ENCODE data around the gene INPP4A.

The INPP4A gene

DNA sequence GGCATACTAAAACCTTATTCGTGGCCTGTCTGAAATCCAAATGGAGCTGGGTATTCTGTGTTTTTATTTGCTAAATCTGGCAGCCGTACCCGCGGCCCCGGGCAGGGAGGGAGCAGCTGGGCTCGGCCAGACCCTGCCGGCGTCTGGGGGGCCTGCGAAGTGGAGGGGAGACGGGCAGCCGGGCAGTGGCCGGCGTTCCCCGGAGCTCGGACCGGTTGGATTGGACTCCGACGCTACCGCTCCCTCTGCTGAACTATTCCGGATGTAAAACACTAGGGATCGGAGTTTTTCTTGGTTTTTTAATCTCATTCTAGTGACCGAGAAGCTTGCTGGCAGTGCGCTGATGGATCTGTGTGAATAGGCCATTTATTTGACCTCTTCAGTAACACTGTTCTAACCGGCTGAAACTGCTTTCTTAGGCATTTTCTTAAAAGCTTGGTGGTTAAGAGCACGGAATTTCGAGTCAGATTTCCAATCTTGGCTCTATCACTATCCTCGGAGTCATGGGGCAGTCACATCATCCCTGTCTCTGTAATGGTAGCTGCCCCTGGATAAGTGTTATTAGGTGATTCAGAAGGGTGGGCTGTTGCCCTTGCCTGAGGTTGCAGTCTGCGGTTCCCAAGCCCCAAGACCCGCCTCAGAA is 164.4 kb downstream of the INPP4A start:
- ATAC-seq (ENCODE audit: low read depth) (no peak), DNase-seq (ENCODE audit: low spot score in 2 of 2) (peak in 1 of 2 donors; percentile 16)
- no peaks in the 10 kb centered on the region for H3K9me3 Mint-ChIP-seq
- H3K27me3 Mint-ChIP-seq: no peaks in the 10 kb centered on the region
- peaks cover 10% of the 10 kb centered on the region for H3K36me3 Mint-ChIP-seq
- peak overlapping the region; percentile 97 for H3K27ac Mint-ChIP-seq
- H3K4me3 Mint-ChIP-seq: peak overlapping the region; percentile 97
- peaks cover 44% of the 10 kb centered on the region for H3K4me1 Mint-ChIP-seq

DNA sequence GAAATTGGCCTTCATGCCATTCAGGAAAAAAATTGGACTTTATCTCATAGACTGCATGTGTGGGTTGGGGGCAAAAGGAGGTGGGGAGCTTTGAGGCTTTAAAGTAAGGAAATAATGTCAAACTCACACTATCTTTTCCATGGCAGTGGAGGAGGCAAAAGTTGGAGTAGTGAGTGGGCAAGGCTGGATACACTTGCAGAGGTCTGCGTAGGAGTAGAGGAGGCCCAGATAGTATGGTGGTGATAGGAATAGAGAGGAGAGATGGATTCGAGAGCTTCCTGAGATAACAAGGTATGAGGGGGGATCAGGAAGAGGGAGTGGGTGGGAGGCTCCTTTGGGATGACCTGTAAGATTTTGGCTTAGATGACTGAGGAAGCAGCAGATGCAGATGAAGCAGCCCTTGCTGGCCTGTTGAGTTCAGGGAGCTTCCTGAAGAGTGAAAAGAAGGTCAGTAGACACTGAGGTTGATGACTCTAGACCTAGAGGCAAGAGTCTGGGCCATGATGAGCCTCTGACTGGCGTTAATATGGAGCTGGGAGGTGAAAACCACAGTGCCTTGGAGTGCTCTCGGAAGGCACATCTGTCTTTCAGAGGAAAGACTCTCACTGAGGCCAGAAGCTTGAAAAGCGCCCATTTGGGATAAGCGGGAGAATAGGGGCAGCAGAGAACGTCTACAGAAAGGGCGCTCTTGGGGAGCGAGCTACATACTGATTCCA is 169.5 kb downstream of the INPP4A start:
- ATAC-seq (ENCODE audit: low read depth) (no peak), DNase-seq (ENCODE audit: low spot score in 2 of 2) (no peak)
- Mint-ChIP-seq H3K27ac (peak overlapping the region; percentile 4), H3K4me1 (peaks cover 14% of the 10 kb centered on the region), H3K27me3 (no peaks in the 10 kb centered on the region), H3K9me3 (no peaks in the 10 kb centered on the region), H3K36me3 (peaks cover 25% of the 10 kb centered on the region), H3K4me3 (no peak overlapping the region)

DNA sequence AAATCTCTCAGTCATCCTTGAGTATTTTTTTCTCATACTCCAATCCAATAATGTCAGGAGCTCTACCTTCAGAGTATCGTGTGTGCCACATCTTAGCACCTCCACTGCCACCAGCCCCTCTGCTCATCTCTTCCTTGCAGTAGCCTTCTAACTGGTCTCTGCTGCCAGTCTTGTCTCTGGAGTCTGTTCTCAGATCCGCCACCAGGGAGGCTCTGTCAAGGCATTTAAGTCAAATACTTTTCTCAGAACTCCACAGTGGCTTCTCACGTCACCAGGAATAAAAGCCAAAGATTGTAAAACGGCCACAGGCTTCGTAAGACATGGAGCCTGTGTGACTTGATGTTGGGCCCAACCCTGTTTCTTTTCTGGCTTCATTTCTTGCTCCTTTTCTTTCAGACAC is 170.8 kb downstream of the INPP4A start:
- no peak for DNase-seq (ENCODE audit: low spot score in 2 of 2)
- ATAC-seq (ENCODE audit: low read depth): no peak
- H3K27me3 Mint-ChIP-seq: no peaks in the 10 kb centered on the region
- no peaks in the 10 kb centered on the region for H3K9me3 Mint-ChIP-seq
- peaks cover 8% of the 10 kb centered on the region for H3K4me1 Mint-ChIP-seq
- peaks cover 28% of the 10 kb centered on the region for H3K36me3 Mint-ChIP-seq
- H3K27ac Mint-ChIP-seq: peak overlapping the region; percentile 3
- no peak overlapping the region for H3K4me3 Mint-ChIP-seq

DNA sequence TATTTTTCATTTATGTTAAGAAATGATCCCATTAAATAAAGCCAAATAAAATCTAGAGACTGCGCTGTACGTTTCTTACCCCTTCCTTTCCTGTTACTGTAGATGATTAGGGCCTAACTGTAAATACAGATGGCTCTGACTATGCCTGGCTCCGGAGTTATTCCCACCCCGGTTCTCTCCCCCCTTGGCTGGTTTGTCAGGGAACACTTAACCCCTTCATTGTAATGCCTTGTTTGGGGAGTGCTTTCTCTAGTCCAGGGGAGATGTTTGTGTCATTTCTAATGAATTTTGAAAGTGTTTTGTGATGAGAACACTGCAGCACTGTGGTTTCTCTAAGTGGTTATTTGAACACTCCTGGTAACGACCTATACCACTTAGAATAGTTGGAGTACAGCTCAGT is 172.5 kb downstream of the INPP4A start:
- ATAC-seq (ENCODE audit: low read depth): no peak
- Mint-ChIP-seq H3K27ac (no peak overlapping the region), H3K4me1 (peaks cover 6% of the 10 kb centered on the region), H3K4me3 (no peak overlapping the region), H3K27me3 (no peaks in the 10 kb centered on the region), H3K9me3 (no peaks in the 10 kb centered on the region), H3K36me3 (peaks cover 28% of the 10 kb centered on the region)
- no peak for DNase-seq (ENCODE audit: low spot score in 2 of 2)

DNA sequence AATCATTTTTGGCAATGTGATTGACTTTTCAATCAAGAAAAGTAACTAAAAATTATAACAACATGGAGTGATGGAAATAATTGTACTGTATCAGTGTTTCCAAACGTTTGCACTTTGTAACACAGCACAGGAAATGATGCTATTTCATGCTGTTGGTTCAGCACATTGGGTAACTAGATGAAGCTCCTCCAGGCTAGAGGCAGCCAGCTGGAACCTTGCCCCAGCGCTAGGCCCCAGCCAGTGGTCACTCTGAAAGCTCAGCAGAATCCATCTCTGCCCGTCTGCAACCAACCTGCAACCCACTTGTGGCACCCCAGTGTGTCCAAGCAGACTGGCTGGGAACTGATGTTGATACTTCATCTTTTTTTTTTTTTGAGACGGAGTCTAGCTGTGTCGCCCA is 179.0 kb downstream of the INPP4A start:
- Mint-ChIP-seq H3K27me3 (no peaks in the 10 kb centered on the region), H3K36me3 (peaks cover 11% of the 10 kb centered on the region), H3K27ac (no peak overlapping the region), H3K9me3 (no peaks in the 10 kb centered on the region), H3K4me1 (no peaks in the 10 kb centered on the region), H3K4me3 (no peak overlapping the region)
- no peak for ATAC-seq (ENCODE audit: low read depth)
- no peak for DNase-seq (ENCODE audit: low spot score in 2 of 2)

DNA sequence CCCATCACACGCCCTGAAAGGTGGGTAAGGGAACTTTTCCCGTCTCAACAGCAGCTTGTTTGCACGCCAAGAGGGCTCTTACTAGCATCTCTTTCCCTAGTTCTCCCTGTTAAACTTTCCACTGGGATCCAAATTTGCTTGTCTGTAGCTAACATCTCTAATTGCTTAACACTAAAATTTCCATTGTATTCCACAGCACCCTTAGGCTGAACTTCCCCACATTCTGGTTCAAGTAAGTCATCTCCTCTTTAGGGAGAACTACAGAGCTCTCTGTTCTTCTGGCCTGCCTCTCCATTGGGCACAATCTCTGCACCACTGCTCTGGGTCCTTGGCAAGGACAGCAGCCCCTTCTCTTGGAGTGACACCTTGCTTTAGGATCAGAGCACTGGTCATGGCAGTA is 187.7 kb downstream of the INPP4A start:
- Mint-ChIP-seq H3K27ac (no peak overlapping the region), H3K4me1 (no peaks in the 10 kb centered on the region)
- no peak for DNase-seq (ENCODE audit: low spot score in 2 of 2)

DNA sequence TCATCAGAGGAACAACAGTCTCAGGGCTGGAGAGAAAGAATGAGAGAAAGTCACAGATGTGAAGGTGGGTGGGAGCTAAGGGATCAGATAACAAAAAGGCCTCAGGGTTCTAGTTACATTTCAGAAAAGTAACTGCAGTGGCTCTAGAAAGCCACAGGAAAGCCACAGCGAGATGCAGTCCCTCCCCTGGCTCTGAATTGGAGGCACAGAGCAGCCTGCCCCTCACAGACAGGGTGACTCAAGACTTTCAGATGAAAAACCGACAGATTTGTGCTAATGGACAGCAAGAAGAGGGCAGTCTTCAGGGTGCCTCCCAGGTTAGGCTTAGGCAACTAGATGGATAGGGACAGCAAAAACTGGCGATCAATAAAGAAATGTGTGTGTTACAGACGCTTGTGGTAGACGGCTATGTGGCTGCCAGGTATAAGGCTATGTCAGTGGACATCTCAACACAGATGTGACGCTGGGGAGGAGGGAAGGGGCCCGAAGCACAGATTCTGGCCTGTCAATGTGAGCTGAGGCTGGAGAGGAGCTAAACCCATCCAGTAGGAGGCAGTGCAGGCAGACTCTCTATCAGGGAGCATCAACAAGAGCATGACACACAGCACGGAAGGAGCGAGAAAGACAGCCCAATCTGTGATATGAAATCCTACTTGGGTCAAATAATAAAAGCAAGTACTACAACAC is 189.9 kb downstream of the INPP4A start:
- peaks cover 3% of the 10 kb centered on the region for H3K4me1 Mint-ChIP-seq
- peak overlapping the region; percentile 37 for H3K27ac Mint-ChIP-seq
- H3K27me3 Mint-ChIP-seq: no peaks in the 10 kb centered on the region
- ATAC-seq (ENCODE audit: low read depth) (no peak), DNase-seq (ENCODE audit: low spot score in 2 of 2) (no peak)
- H3K9me3 Mint-ChIP-seq: no peaks in the 10 kb centered on the region
- no peak overlapping the region for H3K4me3 Mint-ChIP-seq
- H3K36me3 Mint-ChIP-seq: peaks cover 16% of the 10 kb centered on the region

More for the DNA sequence above, 187.7 kb downstream of the INPP4A start:
- ATAC-seq (ENCODE audit: low read depth): no peak
- Mint-ChIP-seq H3K9me3 (no peaks in the 10 kb centered on the region), H3K4me3 (no peak overlapping the region), H3K36me3 (peaks cover 21% of the 10 kb centered on the region), H3K27me3 (no peaks in the 10 kb centered on the region)

DNA sequence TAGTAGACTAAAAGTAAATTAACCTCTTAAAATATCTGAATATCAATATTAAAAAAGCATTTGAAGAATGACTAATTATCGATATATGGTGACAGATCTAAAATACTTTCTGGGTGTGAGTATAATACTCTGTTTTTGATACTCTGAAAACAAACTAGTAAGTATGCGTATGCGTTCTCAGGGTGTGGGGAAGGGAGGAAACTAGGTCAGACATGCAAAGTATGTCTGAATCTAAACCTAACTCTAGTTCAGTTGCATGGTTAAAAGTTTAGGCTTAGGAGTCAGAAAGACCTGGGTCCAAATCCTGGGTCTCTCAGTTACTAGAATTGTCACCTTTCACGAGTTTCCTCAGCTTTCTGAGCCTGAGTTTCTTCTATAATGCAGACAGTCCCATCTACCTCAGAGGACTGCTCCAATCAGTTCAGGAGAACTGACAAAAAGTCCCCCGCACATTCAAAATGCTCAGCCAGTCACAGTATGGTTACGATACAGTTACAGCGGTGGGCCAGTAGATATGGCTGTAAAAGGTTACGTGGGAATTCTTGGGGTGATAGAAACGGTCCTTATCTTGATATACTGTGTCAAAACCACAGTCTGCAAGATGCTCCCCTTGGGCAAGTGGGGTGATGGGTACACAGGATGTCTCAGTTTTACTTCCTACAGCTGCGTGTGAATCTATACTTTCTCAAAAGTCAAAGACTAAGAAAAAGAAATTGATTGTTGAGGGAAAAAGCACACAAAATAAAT is 192.9 kb downstream of the INPP4A start:
- Mint-ChIP-seq H3K9me3 (no peaks in the 10 kb centered on the region), H3K4me3 (peak overlapping the region; percentile 50), H3K27me3 (no peaks in the 10 kb centered on the region), H3K27ac (peak overlapping the region; percentile 83), H3K36me3 (peaks cover 16% of the 10 kb centered on the region), H3K4me1 (peaks cover 3% of the 10 kb centered on the region)
- DNase-seq (ENCODE audit: low spot score in 2 of 2) (no peak), ATAC-seq (ENCODE audit: low read depth) (peak; percentile 84)

DNA sequence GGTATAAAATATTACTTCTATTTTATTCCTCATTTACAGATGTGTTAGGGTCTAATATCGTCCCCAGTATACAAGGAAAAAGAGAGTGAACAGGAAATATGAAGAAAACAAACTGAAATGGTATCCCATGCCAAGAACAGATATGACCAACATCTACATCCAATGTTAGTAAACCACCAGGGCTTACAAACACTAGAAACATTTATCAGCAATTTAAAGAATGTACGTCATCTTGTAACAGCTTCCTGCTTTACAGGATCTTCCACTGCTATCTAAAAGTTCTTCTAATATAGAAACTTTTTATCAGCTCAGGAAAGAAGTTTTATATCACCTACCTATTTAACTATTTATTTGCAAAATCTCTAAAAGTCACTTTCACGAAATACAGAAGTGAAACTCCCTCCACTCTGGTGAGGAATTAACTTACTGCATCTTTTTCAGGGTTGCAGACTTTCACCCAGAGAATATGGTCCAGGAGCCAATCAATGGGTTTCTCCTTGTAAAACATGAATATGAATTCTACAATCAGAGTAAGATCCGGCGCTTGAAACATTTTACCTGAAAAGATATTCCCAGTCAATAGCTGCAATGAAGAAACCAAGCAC is 198.9 kb downstream of the INPP4A start:
- Mint-ChIP-seq H3K9me3 (no peaks in the 10 kb centered on the region), H3K4me1 (peaks cover 2% of the 10 kb centered on the region), H3K27me3 (no peaks in the 10 kb centered on the region), H3K27ac (no peak overlapping the region), H3K4me3 (no peak overlapping the region), H3K36me3 (peaks cover 7% of the 10 kb centered on the region)
- DNase-seq (ENCODE audit: low spot score in 2 of 2): no peak
- no peak for ATAC-seq (ENCODE audit: low read depth)
